HG03139 (cell line): Measurements from ENCODE around the gene PLA2G12A.

Source experiments
- ATAC-seq: cut with Tn5 transposase; IDR thresholded peaks from one replicate; pipeline ENCODE4 v1.9.1; 2021; ENCODE audit not compliant: unreplicated experiment

PLA2G12A gene

GRCh38 chr4:109729718-109730618 lies at the start of gene PLA2G12A:
TSS of gene PLA2G12A (minus strand) at chr4:109730070. CDS start at chr4:109729809, 261 bp downstream.
- peak; percentile 74 for ATAC-seq

- no peak for ATAC-seq
Observed at GRCh38 chr4:109764789-109765402, 35.0 kb upstream of the PLA2G12A start.

- ATAC-seq = no peak
Observed at GRCh38 chr4:109764376-109764775, 34.5 kb upstream of the PLA2G12A start.

GRCh38 chr4:109760682-109761081 lies 30.8 kb upstream of the PLA2G12A start:
- no peak for ATAC-seq

GRCh38 chr4:109755656-109756055 lies 25.8 kb upstream of the PLA2G12A start:
- no peak for ATAC-seq

GRCh38 chr4:109754093-109754857 lies 24.4 kb upstream of the PLA2G12A start:
- ATAC-seq = no peak

GRCh38 chr4:109752525-109752924 lies 22.7 kb upstream of the PLA2G12A start:
- ATAC-seq = no peak

GRCh38 chr4:109751852-109752251 lies 22.0 kb upstream of the PLA2G12A start:
- ATAC-seq = no peak

GRCh38 chr4:109750652-109751244 lies 20.9 kb upstream of the PLA2G12A start:
- no peak for ATAC-seq

- ATAC-seq = no peak
Observed at GRCh38 chr4:109749388-109750082, 19.7 kb upstream of the PLA2G12A start.

- no peak for ATAC-seq
Observed at GRCh38 chr4:109748114-109748513, 18.2 kb upstream of the PLA2G12A start.

GRCh38 chr4:109746728-109747127 lies 16.9 kb upstream of the PLA2G12A start:
- no peak for ATAC-seq

- ATAC-seq = no peak
Observed at GRCh38 chr4:109745830-109746229, 16.0 kb upstream of the PLA2G12A start.

- ATAC-seq = no peak
Observed at GRCh38 chr4:109739547-109739946, 9.7 kb upstream of the PLA2G12A start.

- ATAC-seq = no peak
Observed at GRCh38 chr4:109738104-109738872, 8.4 kb upstream of the PLA2G12A start.

GRCh38 chr4:109735566-109736365 lies 5.9 kb upstream of the PLA2G12A start:
- no peak for ATAC-seq

- no peak for ATAC-seq
Observed at GRCh38 chr4:109733728-109734127, 3.9 kb upstream of the PLA2G12A start.

GRCh38 chr4:109730619-109731545 lies 1.0 kb upstream of the PLA2G12A start:
- no peak for ATAC-seq
